GM12865 (cell line): Measurements from ENCODE around the gene FBXO39.

Experiments used
- DNase-seq: peaks from one replicate; pipeline ENCODE4 v3.0.0; 2010; ENCODE audit warnings: low read depth
- H3K4me3 ChIP-seq: 2 replicates; pipeline ENCODE4 v1.5.1; 2011; ENCODE audit warnings: mild to moderate bottlenecking, low read depth, low read length, control low read depth
- TF ChIP-seq, protein P1 (sequence below): IDR thresholded peaks from 2 replicates; pipeline ENCODE4 v1.5.1; 2011; ENCODE audit warnings: low read length, control low read depth, low read depth, inconsistent platforms; ENCODE audit not compliant: insufficient read depth; ENCODE audit errors: missing control alignments

Gene FBXO39

DNA sequence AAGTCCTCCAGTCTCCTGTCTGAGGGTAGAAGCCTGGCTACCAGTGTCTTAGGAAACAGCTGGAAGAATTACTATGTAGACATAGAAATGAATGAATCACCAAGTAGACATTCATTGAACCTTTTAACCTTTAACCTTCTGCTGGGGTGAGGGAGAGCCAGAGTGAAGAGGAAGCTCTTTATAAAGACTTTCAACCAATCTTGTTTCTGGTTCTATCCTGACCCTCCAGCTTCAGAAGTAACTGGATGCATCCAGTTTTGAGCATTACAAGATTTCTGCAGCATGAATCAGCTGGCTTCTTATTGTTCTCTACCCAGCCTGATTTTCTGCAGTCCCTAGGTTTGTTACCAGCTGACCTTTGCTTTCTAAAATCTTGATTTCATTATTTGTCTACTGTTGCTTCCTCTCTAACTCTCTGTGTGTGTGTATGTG, 47.0 kb downstream of the FBXO39 start:
- TF ChIP-seq, protein P1, sequence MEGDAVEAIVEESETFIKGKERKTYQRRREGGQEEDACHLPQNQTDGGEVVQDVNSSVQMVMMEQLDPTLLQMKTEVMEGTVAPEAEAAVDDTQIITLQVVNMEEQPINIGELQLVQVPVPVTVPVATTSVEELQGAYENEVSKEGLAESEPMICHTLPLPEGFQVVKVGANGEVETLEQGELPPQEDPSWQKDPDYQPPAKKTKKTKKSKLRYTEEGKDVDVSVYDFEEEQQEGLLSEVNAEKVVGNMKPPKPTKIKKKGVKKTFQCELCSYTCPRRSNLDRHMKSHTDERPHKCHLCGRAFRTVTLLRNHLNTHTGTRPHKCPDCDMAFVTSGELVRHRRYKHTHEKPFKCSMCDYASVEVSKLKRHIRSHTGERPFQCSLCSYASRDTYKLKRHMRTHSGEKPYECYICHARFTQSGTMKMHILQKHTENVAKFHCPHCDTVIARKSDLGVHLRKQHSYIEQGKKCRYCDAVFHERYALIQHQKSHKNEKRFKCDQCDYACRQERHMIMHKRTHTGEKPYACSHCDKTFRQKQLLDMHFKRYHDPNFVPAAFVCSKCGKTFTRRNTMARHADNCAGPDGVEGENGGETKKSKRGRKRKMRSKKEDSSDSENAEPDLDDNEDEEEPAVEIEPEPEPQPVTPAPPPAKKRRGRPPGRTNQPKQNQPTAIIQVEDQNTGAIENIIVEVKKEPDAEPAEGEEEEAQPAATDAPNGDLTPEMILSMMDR: no peak
- H3K4me3 ChIP-seq: no peak overlapping the region
- no peak for DNase-seq

DNA sequence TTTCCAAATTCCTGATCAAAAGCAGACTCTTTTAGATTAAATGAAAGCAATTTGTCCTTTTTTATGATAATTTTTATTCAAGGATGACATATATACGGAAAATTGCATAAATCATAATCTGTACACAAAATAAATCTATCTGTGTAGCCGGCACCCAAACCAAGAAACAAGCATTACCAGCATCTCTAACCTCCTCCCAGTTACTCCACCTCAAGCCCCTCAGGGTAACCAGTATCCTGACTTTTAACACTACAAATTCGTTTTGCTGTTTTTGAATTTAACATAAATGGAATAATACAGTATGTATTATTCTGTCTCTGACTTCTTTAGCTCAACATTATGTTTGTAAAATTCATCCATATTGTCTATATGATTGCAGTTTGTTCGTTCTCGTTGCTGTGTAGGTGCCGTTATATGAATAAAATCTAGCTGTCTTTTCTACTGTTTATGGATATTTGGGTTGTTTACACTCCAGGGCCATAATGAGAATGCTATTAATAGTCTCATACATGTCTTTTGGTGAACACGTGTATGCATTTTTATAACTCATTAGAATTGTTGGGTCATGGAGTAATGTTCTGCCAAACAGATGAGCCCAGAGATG, 54.5 kb downstream of the FBXO39 start:
- TF ChIP-seq, protein P1: no peak
- DNase-seq: no peak
- no peak overlapping the region for H3K4me3 ChIP-seq

DNA sequence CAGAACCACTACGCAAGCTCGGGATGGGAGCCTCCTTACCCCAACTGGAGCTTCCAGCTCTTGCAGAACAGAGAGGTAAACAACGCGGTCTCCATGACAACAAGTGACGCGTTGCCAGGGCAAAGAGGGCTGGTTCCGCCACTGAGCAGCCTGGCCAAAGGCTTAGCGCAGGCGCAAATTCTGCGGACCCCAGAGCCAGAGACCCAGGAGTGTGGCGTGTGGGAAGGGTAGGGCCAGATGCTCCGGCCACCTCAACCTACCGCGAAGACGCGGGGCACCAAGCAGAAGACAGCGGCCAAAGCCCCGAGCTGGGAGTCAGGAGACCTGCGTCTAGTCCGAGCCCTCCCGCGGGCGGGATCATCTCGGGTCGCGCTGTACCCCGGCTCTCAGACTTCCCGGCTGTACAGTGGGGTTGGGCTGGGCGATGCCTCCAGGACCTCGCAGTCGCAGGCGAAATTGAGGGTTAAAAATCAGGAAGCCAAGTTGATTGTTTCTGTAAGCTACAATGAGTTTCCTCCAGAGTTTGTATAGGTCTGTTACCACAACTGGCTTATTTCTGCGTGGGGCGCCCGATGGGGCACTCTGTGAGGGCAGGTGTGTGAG, 55.7 kb downstream of the FBXO39 start, which contains the start of gene TEKT1:
Gene TEKT1 (minus strand): TSS at position 69 of the 603 bp plus-strand sequence. CDS start 1,353 bp downstream, outside the sequence.
- no peak within 1 kb of the TSS for H3K4me3 ChIP-seq
- TF ChIP-seq, protein P1: no peak
- peak; percentile 59 for DNase-seq
